BJ (cell line): ENCODE data around the gene LRIG1. TPM values are rescaled to one million over a fixed set of nuclear protein-coding genes. Genes with fewer than 3 reads are reported as not detected.

Experiments used
- CTCF ChIA-PET: fragments of 350-600 bp; formaldehyde crosslinking; extraction: SDS; loops from one replicate; lab custom pipeline; 2021; ENCODE audit warnings: antibody characterized with exemption, inconsistent platforms; lab: Yijun Ruan, JAX
- POLR2A ChIA-PET: fragments of 300-600 bp; sonication (Branson Sonifier 250); formaldehyde crosslinking; extraction: SDS; loops from one replicate; lab custom pipeline; 2021; ENCODE audit warnings: antibody characterized with exemption; lab: Charles Lee
- DNase-seq: peaks from one replicate; pipeline ENCODE4 v3.0.0-alpha.2; 2011; ENCODE audit warnings: low read depth
- H3K27me3 ChIP-seq: 2 replicates; pipeline ENCODE4 v1.6.0; 2011; ENCODE audit warnings: low read length; ENCODE audit not compliant: control insufficient read depth, insufficient read depth
- H3K36me3 ChIP-seq: 2 replicates; pipeline ENCODE4 v1.5.1; 2011; ENCODE audit warnings: low read length; ENCODE audit not compliant: control insufficient read depth, insufficient read depth
- H3K4me3 ChIP-seq: 2 replicates; pipeline ENCODE4 v1.5.1; 2011; ENCODE audit warnings: low read depth, mild to moderate bottlenecking, control low read depth, low read length
- polyA plus RNA-seq: library from polyadenylated mRNA; depleted of rRNA; stranded (reverse); fragments of >200 nt; gene quantifications from 2 replicates; pipeline ENCODE4 v1.2.3, GENCODE V29; 2011
- TF ChIP-seq, protein P1 (sequence below): IDR thresholded peaks from 2 replicates; pipeline ENCODE4 v1.5.1; 2011; ENCODE audit warnings: low read depth, mild to moderate bottlenecking, control low read depth, inconsistent platforms, low read length, moderate library complexity; ENCODE audit not compliant: insufficient read depth

Gene LRIG1
- polyA plus RNA-seq, 1 experiment = 13.0 TPM

GRCh38 chr3:66463730-66464511, 36.9 kb downstream of the LRIG1 start:
- ChIA-PET POLR2A (no interaction called here), CTCF (no interaction called here)
- no peaks in the 10 kb centered on the region for H3K27me3 ChIP-seq
- no peak overlapping the region for H3K4me3 ChIP-seq
- no peak for DNase-seq
- no peaks in the 10 kb centered on the region for H3K36me3 ChIP-seq
- TF ChIP-seq, protein P1, sequence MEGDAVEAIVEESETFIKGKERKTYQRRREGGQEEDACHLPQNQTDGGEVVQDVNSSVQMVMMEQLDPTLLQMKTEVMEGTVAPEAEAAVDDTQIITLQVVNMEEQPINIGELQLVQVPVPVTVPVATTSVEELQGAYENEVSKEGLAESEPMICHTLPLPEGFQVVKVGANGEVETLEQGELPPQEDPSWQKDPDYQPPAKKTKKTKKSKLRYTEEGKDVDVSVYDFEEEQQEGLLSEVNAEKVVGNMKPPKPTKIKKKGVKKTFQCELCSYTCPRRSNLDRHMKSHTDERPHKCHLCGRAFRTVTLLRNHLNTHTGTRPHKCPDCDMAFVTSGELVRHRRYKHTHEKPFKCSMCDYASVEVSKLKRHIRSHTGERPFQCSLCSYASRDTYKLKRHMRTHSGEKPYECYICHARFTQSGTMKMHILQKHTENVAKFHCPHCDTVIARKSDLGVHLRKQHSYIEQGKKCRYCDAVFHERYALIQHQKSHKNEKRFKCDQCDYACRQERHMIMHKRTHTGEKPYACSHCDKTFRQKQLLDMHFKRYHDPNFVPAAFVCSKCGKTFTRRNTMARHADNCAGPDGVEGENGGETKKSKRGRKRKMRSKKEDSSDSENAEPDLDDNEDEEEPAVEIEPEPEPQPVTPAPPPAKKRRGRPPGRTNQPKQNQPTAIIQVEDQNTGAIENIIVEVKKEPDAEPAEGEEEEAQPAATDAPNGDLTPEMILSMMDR = no peak

DNA sequence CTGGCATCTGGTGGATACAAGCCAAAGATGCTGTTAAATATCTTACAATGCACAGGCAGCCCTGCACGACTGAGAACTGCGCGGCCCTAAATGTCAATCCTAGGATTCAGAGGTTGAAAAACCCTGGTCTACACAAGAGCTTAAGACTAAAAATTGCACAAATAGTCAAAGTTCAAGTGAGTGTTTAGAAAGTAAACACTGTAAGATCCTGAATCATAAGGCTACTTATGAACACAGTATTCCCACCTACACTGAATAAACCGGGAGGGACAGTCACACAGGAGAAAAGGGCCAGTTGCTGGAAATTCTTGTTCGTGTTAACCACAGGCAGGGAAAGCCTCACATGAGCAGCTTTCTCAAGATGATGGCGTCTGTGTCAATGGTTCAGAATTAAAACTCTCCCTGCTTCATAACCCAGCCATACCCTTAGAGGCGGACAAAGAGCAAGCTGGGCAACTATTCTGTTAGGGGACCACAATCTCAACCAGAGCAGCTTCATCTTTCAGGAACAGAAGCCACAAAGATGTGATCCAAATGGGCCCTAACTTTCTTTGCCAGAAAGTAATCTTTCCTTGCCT, 37.7 kb downstream of the LRIG1 start:
- TF ChIP-seq, protein P1 = no peak
- H3K36me3 ChIP-seq = no peaks in the 10 kb centered on the region
- no peak for DNase-seq
- CTCF ChIA-PET = no interaction called here
- no peaks in the 10 kb centered on the region for H3K27me3 ChIP-seq
- POLR2A ChIA-PET = no interaction called here
- H3K4me3 ChIP-seq = no peak overlapping the region

- no peaks in the 10 kb centered on the region for H3K36me3 ChIP-seq
- ChIA-PET POLR2A (no interaction called here), CTCF (interaction anchor here (1.0 to 2.3 kb wide), 2 partner anchors 11 to 13 kb away, joined by 3 to 6 read pairs; no protein-coding TSS in a partner anchor)
- H3K4me3 ChIP-seq = no peak overlapping the region
- no peak for DNase-seq
- H3K27me3 ChIP-seq = no peaks in the 10 kb centered on the region
- TF ChIP-seq, protein P1 = no peak
These were observed 43.6 kb downstream of the LRIG1 start for GRCh38 chr3:66457252-66457651.

- Histone ChIP-seq H3K4me3 (no peak overlapping the region), H3K36me3 (no peaks in the 10 kb centered on the region; the same call in 1 of the 2 replicates), H3K27me3 (no peaks in the 10 kb centered on the region)
- DNase-seq = no peak
- ChIA-PET POLR2A (no interaction called here), CTCF (interaction anchor here (1.0 to 2.3 kb wide), 2 partner anchors 11 to 13 kb away, joined by 3 to 6 read pairs; no protein-coding TSS in a partner anchor)
- TF ChIP-seq, protein P1 = no peak
These were observed 44.1 kb downstream of the LRIG1 start for GRCh38 chr3:66456711-66457173.

DNA sequence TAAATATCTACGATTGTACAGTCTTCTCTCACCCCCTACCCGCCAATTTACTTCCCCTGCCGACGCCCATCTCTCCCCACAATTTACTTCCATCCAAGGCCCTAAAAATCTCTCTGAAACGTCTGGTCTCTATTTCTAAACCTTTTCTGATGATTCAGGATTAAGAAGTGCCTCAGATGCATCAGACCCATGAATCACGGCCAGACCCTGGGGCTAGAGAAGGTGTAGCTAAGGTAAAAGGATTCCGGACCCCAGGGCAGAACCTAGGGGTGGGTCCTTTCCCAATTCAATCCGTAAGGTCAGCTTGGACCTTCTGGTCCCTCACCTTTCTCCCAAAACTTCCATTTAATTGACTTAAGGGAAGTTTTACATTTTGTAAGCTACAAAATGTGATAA, 46.4 kb downstream of the LRIG1 start:
- Histone ChIP-seq H3K36me3 (no peaks in the 10 kb centered on the region; the same call in 1 of the 2 replicates), H3K27me3 (no peaks in the 10 kb centered on the region), H3K4me3 (no peak overlapping the region)
- DNase-seq = no peak
- TF ChIP-seq, protein P1 = no peak
- CTCF ChIA-PET = interaction anchor here (2.0 kb wide), 1 partner anchor 11 kb away, joined by 7 read pairs; no protein-coding TSS in a partner anchor
- POLR2A ChIA-PET = no interaction called here
